Activated naive CD4-positive, alpha-beta T cell treated with anti-CD3 and anti-CD28 coated beads, Interleukin-2, amount 50 U/mL, for 16 hours (primary cell): ENCODE results near the gene UTP14A.
"Not testable (repeated sequence)": the region's sequence is repeated elsewhere in the genome, so short reads cannot be mapped to it uniquely, and the experiment has no call there.

ENCODE experiments used
- DNase-seq: peaks from one replicate; pipeline ENCODE4 v3.0.0-alpha.2; 2020

UTP14A gene, protein sequence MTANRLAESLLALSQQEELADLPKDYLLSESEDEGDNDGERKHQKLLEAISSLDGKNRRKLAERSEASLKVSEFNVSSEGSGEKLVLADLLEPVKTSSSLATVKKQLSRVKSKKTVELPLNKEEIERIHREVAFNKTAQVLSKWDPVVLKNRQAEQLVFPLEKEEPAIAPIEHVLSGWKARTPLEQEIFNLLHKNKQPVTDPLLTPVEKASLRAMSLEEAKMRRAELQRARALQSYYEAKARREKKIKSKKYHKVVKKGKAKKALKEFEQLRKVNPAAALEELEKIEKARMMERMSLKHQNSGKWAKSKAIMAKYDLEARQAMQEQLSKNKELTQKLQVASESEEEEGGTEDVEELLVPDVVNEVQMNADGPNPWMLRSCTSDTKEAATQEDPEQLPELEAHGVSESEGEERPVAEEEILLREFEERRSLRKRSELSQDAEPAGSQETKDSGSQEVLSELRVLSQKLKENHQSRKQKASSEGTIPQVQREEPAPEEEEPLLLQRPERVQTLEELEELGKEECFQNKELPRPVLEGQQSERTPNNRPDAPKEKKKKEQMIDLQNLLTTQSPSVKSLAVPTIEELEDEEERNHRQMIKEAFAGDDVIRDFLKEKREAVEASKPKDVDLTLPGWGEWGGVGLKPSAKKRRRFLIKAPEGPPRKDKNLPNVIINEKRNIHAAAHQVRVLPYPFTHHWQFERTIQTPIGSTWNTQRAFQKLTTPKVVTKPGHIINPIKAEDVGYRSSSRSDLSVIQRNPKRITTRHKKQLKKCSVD

DNA sequence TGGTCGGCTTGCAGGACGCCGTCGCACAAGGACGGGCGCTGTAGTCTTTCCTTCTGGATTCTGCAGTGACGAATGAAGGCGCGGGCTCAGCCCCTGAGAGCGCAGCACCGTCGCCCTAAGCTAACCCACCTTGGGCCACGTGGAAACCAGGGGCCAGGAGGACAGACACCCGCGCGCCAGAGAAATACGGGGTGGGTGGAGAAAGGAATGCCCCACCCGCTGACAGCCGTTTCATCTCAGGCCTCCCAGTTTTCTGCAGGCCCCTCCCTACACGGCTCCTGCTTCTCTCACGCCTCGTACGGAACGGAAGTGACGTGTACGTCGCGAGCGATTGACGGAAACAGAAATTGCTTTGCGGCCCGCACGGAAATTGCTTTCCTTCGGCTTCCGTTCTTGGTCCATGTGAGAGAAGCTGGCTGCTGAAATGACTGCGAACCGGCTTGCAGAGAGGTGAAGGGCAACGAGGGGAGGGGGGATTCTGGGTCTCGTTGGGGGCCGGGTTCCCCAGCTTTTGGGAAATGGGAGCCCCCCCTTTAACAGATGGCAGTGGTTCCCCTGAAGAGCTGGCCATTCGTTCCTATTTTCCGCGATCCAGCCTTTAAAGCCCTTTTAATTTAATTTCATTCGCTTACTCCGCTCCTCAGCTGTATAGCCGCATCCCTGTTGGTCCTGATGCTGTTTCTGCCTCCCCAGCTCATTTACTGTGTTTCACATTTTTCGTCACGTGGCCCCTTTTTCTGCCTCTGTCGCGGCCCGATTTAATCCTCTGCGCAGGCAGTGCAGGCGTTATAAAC, at the start of gene UTP14A:
Gene UTP14A, plus strand, starts transcription at position 378 of the 794 bp plus-strand sequence. Its CDS starts 47 bp downstream, at position 425.
- DNase-seq: peak; percentile 83

DNA sequence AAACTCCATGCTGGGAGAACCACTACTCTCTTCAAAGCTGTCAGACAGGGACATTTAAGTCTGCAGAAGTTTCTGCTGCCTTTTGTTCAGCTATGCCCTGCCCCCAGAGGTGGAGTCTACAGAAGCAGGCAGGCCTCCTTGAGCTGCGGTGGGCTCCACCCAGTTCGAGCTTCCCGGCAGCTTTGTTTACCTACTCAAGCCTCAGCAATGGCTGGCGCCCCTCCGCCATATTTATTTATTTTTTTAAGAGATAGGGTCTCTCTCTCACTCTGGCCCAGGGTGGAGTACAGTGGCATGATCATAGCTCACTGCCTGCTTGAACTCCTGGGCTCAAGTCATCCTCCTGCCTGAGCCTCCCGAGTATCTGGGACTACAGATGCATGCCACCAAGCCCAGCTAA, 46.8 kb upstream of the UTP14A start:
- DNase-seq: not testable (repeated sequence)

- DNase-seq: not testable (repeated sequence)
Observed at GRCh38 chrX:129866321-129866720, 39.6 kb upstream of the UTP14A start.

- no peak for DNase-seq
Observed at GRCh38 chrX:129872524-129872923, 33.4 kb upstream of the UTP14A start.

DNA sequence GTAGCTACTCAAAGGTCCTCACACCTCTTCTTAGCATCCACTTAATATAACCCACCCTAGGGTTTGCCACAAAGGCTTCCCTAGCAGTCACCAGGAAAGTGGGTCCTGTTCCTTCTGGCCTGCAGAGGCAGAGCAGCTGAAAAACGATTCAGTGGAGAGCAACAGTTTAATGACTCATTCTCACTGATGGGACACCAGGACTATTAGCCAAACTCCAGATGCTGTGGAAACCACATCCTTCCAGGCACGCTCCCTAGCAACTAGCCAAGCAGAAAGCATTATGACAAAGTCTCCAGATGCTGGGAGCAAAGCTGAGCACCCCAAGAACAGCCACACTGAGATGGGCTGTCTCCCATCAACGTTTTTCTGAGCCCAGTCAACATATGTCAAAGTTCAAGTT, 30.3 kb upstream of the UTP14A start:
- no peak for DNase-seq

DNA sequence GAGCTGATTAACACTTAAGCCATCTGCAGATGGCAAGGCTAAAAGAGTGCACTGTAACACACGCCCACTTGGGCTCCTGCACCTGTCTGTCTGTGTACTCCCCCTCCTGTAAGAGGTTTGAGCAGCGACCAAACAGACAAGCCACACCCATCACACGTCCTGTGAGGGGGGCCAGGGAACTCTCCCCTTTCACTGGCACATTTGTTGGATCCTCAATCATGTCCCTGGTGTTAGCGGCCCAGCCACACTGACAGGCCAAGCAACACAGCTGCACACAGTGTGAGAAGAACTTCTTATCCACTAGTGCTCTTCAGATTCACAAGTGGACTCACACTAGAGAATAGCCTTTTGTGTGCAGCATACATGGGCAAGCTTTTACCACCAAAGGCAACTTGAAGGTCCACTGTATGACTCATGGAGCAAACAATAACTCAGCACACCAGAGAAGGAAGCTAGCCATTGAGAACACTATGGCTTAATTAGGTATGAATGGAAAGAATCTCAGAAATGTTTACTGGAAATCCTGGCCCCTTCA, 29.1 kb upstream of the UTP14A start:
- DNase-seq: no peak

DNA sequence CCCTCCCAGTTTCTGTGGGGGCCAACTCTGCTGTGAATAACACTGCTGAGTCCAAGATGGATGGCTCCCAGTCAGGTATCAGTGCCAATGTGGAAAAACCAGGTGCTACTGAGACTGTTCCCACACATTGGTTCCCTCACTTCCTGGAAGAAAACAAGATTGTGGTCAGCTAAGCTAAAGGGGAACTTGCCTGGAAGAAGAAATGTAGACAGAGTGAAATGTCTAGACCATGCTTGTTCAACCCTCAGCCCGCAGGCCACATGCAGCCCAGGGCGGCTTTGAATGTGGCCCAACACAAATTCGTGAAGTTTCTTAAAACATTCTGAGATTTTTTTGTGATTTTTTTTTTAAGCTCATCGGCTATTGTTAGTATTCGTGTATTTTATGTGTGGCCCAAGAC, 28.6 kb upstream of the UTP14A start:
- DNase-seq: no peak

DNA sequence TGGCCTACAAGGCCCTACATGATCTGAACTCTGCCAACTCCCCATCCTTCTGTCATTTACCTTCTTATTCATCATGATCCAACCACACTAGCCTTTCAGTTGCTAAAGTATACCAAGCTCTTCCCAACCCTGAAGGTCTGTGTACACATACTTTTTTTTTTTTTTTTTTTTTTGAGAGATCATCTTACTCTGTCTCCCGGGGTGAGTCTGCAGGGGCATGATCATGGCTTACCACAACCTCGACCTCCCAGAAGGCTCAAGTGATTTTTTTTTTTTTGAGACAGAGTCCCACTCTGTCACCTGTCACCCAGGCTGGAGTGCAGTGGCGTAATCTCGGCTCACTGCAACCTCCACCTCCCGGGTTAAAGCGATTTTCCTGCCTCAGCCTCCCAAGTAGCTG, 5.9 kb upstream of the UTP14A start:
- no peak for DNase-seq

GRCh38 chrX:129908636-129909035, 2.7 kb downstream of the UTP14A start:
- no peak for DNase-seq

- DNase-seq: peak; percentile 60
Observed at GRCh38 chrX:129925305-129926092, 19.5 kb downstream of the UTP14A start.

- DNase-seq: no peak
Observed at GRCh38 chrX:129930941-129931410, 25.0 kb downstream of the UTP14A start.

- peak; percentile 29 for DNase-seq
Observed at GRCh38 chrX:129931411-129932015, 25.5 kb downstream of the UTP14A start.

DNA sequence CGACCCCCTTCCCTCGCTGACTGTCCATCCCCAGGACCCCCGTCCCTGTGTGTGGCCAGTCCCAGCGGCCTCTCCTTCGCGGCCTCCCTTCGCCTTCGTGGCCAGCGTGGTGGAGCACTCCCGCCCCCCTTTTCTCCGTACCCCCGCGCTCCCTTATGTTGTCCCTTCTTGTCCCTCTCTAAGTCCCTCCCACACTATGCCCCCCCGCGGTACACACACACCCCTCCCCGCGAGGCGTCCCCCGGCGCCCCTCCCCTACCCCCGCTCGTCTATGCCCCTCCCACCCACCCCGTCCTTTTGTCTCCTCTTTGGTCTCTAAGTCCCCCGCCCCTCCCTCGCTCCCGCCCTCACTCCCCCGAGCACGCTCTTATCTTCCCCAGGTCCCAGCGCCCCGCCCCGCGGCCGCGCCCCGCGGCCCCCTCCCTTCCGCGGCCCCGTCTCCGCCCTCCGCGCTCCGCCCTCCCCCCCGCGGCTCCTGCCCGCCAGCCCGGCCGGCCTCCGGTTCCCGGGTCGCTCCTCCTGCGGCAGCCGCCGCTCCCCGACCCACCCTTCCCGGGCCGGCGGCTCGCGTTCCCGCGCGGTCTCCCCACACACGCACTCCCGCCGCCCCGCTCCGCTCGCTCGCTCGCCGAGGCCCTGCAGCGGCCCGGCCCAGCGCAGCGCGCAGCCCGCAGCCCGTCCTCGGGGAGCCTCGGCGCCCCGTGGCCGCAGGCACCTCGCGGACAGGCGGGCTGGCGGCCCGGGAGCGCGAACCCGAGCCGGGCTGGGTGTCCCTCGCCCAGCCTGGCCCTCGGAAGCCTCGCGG, 26.3 kb downstream of the UTP14A start:
- DNase-seq: peak; percentile 71

DNA sequence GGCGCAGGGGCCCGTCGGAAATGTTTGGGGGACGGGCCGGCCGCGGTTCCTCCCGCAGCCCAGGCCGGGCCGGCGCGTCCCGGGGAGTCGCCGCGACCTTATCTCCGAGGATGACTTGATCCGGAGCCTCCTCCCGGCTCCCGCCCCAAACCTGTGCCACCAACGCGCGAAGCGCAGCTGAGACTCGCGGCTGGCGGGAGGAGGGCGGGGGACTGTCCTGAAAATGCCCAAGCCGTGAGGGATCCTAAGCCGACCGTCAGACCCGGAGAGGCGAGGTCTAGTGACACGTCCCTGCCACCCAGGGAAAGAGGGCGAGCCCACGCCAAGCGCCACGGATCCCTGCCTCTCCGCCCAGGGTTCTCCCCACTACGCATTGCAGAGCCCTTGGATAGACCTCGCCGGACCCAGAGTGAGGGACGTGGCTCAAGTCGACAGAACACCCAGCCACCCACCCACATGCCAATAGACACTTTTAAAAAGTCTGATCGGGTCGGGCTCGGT, 26.9 kb downstream of the UTP14A start:
- no peak for DNase-seq

DNA sequence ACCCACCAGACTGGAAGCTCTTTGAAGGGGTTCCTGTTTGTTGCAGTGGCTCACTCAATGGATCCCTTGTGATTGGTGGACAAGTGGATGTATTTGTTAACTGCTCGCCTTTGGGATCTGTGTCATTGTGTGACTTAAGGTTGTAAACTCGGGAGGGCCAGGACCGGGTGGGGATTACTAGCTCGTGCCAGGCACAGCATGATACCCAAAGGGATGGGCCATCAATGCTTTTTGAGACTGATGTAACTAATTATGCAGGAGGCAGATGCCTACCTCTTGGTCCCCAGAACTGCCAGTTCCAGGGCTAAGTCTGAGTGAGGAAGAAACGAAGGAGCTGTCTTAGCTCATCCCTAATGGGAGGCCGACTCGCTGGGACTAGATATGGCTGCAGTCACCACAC, 27.7 kb downstream of the UTP14A start:
- DNase-seq: no peak

- no peak for DNase-seq
Observed at GRCh38 chrX:129934461-129934860, 28.5 kb downstream of the UTP14A start.

GRCh38 chrX:129934952-129935351, 29.0 kb downstream of the UTP14A start:
- no peak for DNase-seq

GRCh38 chrX:129938081-129938480, 32.1 kb downstream of the UTP14A start:
- DNase-seq: no peak

DNA sequence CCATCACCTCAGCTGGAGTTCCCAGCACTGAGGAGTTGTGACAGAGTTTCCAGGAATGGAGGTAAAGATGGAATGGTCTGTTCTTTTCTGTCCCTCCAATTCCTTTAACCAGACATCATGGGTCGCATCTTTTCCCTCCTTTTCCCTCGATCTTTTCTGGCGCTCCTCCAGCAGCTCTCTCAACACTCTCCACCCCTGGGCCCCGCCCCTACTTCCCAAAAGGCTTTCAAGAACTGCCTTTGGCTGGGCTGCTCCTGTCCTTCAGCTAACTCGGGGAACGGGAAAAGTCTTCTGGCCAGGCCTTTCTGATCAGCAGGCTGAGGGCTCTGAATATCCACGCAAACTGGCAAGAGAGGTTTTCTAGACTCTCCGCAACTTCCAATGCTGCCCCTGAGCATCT, 34.0 kb downstream of the UTP14A start:
- DNase-seq: no peak

DNA sequence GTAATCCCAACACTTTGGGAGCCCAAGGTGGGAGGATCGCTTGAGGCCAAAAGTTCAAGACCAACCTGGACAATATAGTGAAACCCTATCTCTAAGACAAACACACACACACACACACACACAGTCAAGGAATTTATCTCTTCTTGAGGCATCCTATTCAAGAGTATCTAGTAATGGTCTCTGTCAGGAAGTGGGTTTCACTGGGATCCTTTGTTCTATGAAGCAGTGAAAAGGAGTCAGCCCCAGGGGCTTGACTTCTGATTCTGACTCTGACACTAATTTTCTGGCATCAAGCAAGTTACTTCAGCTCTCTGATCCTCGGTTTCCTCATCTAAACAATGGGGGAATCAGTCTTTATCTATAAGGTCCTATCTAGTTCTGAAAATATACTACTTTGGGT, 34.8 kb downstream of the UTP14A start:
- DNase-seq: no peak

- no peak for DNase-seq
Observed at GRCh38 chrX:129945131-129945530, 39.2 kb downstream of the UTP14A start.
